Astrocyte (in vitro differentiated cells and primary cell): ENCODE data around the gene PBX3. TPM values are rescaled to one million over a fixed set of nuclear protein-coding genes. Genes with fewer than 3 reads are reported as not detected.

ENCODE experiments used
- DNase-seq: peaks from one replicate; pipeline ENCODE4 v3.0.0-alpha.2; 2010; ENCODE audit warnings: low read depth
- FAIRE-seq: peaks from 2 replicates; lab custom pipeline; 2011; peaks lifted over from hg19 to GRCh38; lab: Jason Lieb, UNC
- H2AFZ ChIP-seq: 2 replicates; pipeline ENCODE4 v1.6.0; 2012; ENCODE audit warnings: low read depth, low read length, inconsistent platforms
- H3K27ac ChIP-seq: 2 replicates; pipeline ENCODE4 v1.5.1; 2011; ENCODE audit warnings: low read depth, low read length, inconsistent platforms
- H3K27me3 ChIP-seq: 2 replicates; pipeline ENCODE4 v1.6.0; 2011; ENCODE audit warnings: low read length, inconsistent platforms; ENCODE audit not compliant: insufficient read depth
- H3K36me3 ChIP-seq: 2 replicates; pipeline ENCODE4 v1.5.1; 2011; ENCODE audit warnings: low read length, inconsistent platforms; ENCODE audit not compliant: insufficient read depth
- H3K4me1 ChIP-seq: 2 replicates; pipeline ENCODE4 v1.5.1; 2011; ENCODE audit warnings: low read length, inconsistent platforms; ENCODE audit not compliant: insufficient read depth
- H3K4me2 ChIP-seq: 2 replicates; pipeline ENCODE4 v1.6.0; 2012; ENCODE audit warnings: low read length, inconsistent platforms
- H3K4me3 ChIP-seq: 2 replicates; pipeline ENCODE4 v1.5.1; 2011; ENCODE audit warnings: low read depth, mild to moderate bottlenecking, low read length, inconsistent platforms; ENCODE audit not compliant: insufficient read depth
- H3K79me2 ChIP-seq: 2 replicates; pipeline ENCODE4 v1.6.0; 2012; ENCODE audit warnings: mild to moderate bottlenecking, low read length, inconsistent platforms; ENCODE audit not compliant: insufficient read depth
- H3K9ac ChIP-seq: 2 replicates; pipeline ENCODE4 v1.6.0; 2012; ENCODE audit warnings: mild to moderate bottlenecking, low read length, inconsistent platforms
- H3K9me3 ChIP-seq: 2 replicates; pipeline ENCODE4 v1.5.1; 2012; ENCODE audit warnings: low read depth, mild to moderate bottlenecking, low read length, inconsistent platforms; ENCODE audit not compliant: insufficient read depth
- H4K20me1 ChIP-seq: 2 replicates; pipeline ENCODE4 v1.6.0; 2012; ENCODE audit warnings: low read length, inconsistent platforms; ENCODE audit not compliant: insufficient read depth
- H3K27ac Mint-ChIP-seq: one replicate; pipeline ENCODE4 v1.8.0; 2021; ENCODE audit warnings: mild to moderate bottlenecking, mixed read lengths; ENCODE audit not compliant: unreplicated experiment
- H3K27me3 Mint-ChIP-seq: one replicate; pipeline ENCODE4 v1.8.0; 2021; ENCODE audit warnings: low read depth, mixed read lengths; ENCODE audit not compliant: unreplicated experiment
- H3K36me3 Mint-ChIP-seq: one replicate; pipeline ENCODE4 v1.8.0; 2021; ENCODE audit warnings: low read depth, mixed read lengths; ENCODE audit not compliant: unreplicated experiment
- H3K4me1 Mint-ChIP-seq: one replicate; pipeline ENCODE4 v1.8.0; 2021; ENCODE audit warnings: low read depth, mixed read lengths; ENCODE audit not compliant: unreplicated experiment
- H3K4me3 Mint-ChIP-seq: one replicate; pipeline ENCODE4 v1.8.0; 2021; ENCODE audit warnings: mild to moderate bottlenecking, moderate library complexity, mixed read lengths; ENCODE audit not compliant: unreplicated experiment
- H3K9me3 Mint-ChIP-seq: one replicate; pipeline ENCODE4 v1.8.0; 2021; ENCODE audit warnings: mild to moderate bottlenecking, mixed read lengths; ENCODE audit not compliant: unreplicated experiment
- EZH2 ChIP-seq: IDR thresholded peaks from 2 replicates; pipeline ENCODE4 v1.6.1; 2012; ENCODE audit warnings: mild to moderate bottlenecking, low read length, inconsistent platforms; ENCODE audit not compliant: insufficient read depth
- total RNA-seq: library from RNA; stranded (reverse); gene quantifications from 2 replicates; pipeline ENCODE4 v1.2.1, GENCODE V29; 2021
- TF ChIP-seq, protein P1 (sequence below): IDR thresholded peaks from 2 replicates; pipeline ENCODE4 v1.5.1; 2011; ENCODE audit warnings: low read depth, mild to moderate bottlenecking, inconsistent platforms, low read length, moderate library complexity; ENCODE audit not compliant: insufficient read depth

The PBX3 gene
- total RNA-seq, 1 donor from 2014 or later = 51.2 TPM

DNA sequence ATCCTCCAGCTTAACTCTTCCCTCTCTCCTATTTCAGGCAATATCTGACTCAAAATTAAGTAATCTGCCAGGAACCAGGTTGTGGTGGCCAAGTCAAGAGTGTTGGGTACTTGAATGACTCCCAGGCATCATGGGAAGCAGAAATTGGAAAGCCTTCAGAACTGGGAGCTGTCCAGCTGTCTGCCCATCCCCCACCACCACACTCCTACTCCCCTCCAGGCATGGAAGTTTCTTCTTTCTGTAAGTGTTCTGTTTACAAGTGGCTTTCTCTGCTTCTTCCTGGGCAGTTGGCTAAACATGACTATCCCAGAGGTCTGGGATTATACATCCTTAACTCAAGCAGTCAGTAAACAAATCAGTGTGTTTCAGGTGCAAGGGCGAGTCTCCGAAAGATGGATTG, 14.6 kb upstream of the PBX3 start:
- H3K9ac ChIP-seq = no peak overlapping the region
- no peaks in the 10 kb centered on the region for H3K27me3 ChIP-seq
- Mint-ChIP-seq H3K36me3 (no peaks in the 10 kb centered on the region), H3K9me3 (no peaks in the 10 kb centered on the region), H3K27ac (no peak overlapping the region), H3K4me3 (no peak overlapping the region), H3K27me3 (peaks cover 17% of the 10 kb centered on the region), H3K4me1 (no peaks in the 10 kb centered on the region)
- H3K36me3 ChIP-seq = no peaks in the 10 kb centered on the region
- H2AFZ ChIP-seq = no peak overlapping the region
- no peak overlapping the region for H3K4me2 ChIP-seq
- H4K20me1 ChIP-seq = no peaks in the 10 kb centered on the region
- TF ChIP-seq EZH2 = no peak
- TF ChIP-seq, protein P1, sequence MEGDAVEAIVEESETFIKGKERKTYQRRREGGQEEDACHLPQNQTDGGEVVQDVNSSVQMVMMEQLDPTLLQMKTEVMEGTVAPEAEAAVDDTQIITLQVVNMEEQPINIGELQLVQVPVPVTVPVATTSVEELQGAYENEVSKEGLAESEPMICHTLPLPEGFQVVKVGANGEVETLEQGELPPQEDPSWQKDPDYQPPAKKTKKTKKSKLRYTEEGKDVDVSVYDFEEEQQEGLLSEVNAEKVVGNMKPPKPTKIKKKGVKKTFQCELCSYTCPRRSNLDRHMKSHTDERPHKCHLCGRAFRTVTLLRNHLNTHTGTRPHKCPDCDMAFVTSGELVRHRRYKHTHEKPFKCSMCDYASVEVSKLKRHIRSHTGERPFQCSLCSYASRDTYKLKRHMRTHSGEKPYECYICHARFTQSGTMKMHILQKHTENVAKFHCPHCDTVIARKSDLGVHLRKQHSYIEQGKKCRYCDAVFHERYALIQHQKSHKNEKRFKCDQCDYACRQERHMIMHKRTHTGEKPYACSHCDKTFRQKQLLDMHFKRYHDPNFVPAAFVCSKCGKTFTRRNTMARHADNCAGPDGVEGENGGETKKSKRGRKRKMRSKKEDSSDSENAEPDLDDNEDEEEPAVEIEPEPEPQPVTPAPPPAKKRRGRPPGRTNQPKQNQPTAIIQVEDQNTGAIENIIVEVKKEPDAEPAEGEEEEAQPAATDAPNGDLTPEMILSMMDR = no peak
- no peaks in the 10 kb centered on the region for H3K9me3 ChIP-seq
- FAIRE-seq = no peak
- no peaks in the 10 kb centered on the region for H3K79me2 ChIP-seq
- no peak overlapping the region for H3K27ac ChIP-seq
- H3K4me1 ChIP-seq = no peaks in the 10 kb centered on the region
- no peak overlapping the region for H3K4me3 ChIP-seq
- no peak for DNase-seq

DNA sequence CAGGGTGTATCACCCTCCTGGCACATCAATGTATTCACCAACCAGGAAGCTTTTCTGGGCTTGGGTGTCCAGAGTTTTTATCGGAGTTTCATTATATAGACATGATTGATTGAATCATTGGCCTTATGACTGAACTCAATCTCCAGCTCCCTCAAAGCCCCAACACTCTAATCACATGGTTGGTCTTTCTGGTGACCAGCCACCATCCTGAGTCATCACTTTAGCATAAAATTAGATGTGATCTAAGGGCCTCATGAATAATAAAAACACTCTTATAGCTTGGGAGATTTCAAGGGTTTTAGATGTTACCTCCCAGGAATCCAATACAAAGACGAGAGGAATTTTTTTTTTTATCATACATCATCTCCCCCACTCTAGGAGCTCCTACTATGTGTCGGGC, 7.7 kb upstream of the PBX3 start:
- no peak overlapping the region for H3K27ac Mint-ChIP-seq
- FAIRE-seq = no peak

DNA sequence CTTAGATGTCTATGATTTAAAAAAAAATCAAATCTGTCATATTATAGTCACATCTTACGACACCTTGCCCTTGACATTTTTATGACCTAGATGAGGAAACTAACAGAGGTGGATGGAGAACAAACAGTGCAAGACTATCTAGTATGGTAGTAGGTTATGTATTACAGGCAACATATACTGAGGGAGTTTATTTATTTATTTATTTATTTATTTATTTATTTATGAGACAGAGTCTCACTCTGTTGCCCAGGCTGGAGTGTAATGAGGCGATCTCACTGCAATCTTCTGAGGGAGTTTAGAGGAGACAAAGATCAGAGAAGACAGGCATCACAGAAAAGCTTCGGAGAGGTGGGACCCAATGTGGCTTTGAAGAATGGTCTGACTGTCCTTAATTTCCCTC, 4.5 kb upstream of the PBX3 start:
- Histone ChIP-seq H3K9me3 (no peaks in the 10 kb centered on the region), H3K79me2 (peaks cover 4% of the 10 kb centered on the region), H3K36me3 (no peaks in the 10 kb centered on the region), H3K4me1 (peaks cover 18% of the 10 kb centered on the region), H2AFZ (no peak overlapping the region), H3K4me2 (no peak overlapping the region), H3K27me3 (no peaks in the 10 kb centered on the region), H3K9ac (no peak overlapping the region), H3K27ac (no peak overlapping the region), H3K4me3 (no peak overlapping the region), H4K20me1 (no peaks in the 10 kb centered on the region)
- Mint-ChIP-seq H3K27ac (no peak overlapping the region), H3K27me3 (peaks cover 4% of the 10 kb centered on the region), H3K9me3 (no peaks in the 10 kb centered on the region), H3K36me3 (peaks cover 3% of the 10 kb centered on the region), H3K4me3 (no peak overlapping the region), H3K4me1 (peaks cover 13% of the 10 kb centered on the region)
- TF ChIP-seq, protein P1 = no peak
- TF ChIP-seq EZH2 = no peak
- no peak for DNase-seq
- FAIRE-seq = no peak

More for the DNA sequence above, 7.7 kb upstream of the PBX3 start:
- no peak overlapping the region for H3K27ac ChIP-seq
- no peak overlapping the region for H2AFZ ChIP-seq
- H3K4me2 ChIP-seq = no peak overlapping the region
- no peaks in the 10 kb centered on the region for H3K36me3 ChIP-seq
- Mint-ChIP-seq H3K4me3 (no peak overlapping the region), H3K27me3 (peaks cover 5% of the 10 kb centered on the region), H3K4me1 (peaks cover 4% of the 10 kb centered on the region), H3K9me3 (no peaks in the 10 kb centered on the region), H3K36me3 (peaks cover 3% of the 10 kb centered on the region)
- no peaks in the 10 kb centered on the region for H3K27me3 ChIP-seq
- H3K9me3 ChIP-seq = no peaks in the 10 kb centered on the region
- no peaks in the 10 kb centered on the region for H4K20me1 ChIP-seq
- no peaks in the 10 kb centered on the region for H3K79me2 ChIP-seq
- H3K9ac ChIP-seq = no peak overlapping the region
- no peak for DNase-seq
- no peak overlapping the region for H3K4me3 ChIP-seq
- TF ChIP-seq, protein P1 = no peak
- TF ChIP-seq EZH2 = no peak
- peaks cover 2% of the 10 kb centered on the region for H3K4me1 ChIP-seq
